ENCODE measurements around the gene LMNB1. TPM values are rescaled to one million over a fixed set of nuclear protein-coding genes. Genes with fewer than 3 reads are reported as not detected.

Gene LMNB1
- total RNA-seq, 1 experiment from 2014 or later = 150 TPM

DNA sequence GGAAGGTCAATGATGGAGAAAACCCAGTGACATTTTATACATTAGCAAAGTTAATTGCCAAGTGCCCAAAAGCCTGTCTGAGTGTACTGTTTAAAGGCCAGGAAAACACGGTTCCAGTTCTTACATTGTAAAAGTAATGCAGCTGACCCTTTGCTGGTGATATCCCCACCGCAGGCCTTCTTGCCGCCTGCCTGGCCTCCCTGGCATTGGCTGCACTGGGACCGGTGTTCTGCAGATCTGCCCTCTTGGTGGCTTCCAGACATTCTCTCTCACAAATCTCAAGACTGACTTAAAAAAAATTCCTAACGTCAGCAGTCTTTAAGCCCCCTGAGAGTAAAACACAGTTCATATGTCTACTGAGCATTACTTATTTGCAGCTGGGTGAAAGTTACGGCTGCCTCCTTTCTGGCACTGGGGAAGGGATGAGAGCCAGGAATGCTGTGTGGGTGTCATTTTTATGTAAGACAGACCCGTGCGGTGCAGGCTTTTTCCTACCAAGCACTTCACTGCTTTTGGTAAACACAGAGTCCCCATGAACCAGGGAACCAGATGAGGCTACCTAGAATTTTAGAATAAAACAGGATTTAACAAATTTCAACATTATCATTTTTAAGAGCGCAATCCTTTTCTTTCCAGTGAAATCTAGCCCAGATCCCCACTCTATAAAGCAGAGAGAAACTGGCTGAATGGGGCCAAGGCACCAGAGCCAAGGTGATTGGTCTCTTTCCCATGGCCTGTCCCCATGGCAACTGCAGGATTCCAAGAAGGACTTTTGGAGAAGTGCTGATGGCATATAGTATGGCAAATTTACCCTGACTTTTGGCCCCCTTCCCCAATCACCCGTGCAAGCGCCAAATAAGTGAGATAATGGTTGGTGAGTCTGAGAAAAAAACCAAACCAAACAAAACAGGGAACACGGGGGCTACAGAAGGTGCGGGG, 80.8 kb downstream of the LMNB1 start:
- no peak overlapping the region for H3K9ac ChIP-seq (ENCODE audit: low read length)
- POLR2A ChIA-PET = no interaction called here
- DNase-seq (ENCODE audit: low read depth, low spot score) (no peak), ATAC-seq (no peak)
- RAD21 ChIA-PET (ENCODE audit: low non-redundant PET in 1 of 2, low total read pairs in 2 of 2, uncharacterized antibody in 2 of 2, unreplicated experiment in 2 of 2) = no interaction called here
- no peak overlapping the region for H3K27ac ChIP-seq (ENCODE audit: low read depth, low read length)
- H3K36me3 ChIP-seq (ENCODE audit: control insufficient read depth in 1 of 2, insufficient read depth in 2 of 2, low read length in 2 of 2) = no peaks in the 10 kb centered on the region; a peak in 1 of 4 replicates
- no TSS peak for BruUV-seq (replicated peaks)
- H3K9me2 ChIP-seq (ENCODE audit: insufficient read depth) = no peaks in the 10 kb centered on the region
- no peak overlapping the region for H2AFZ ChIP-seq (ENCODE audit: low read depth, low read length, poor library complexity, severe bottlenecking)
- TF ChIP-seq POLR2AphosphoS5 (IDR thresholded peaks at IDR 0.05; ENCODE audit: low read depth, low read length) (no peak), CEBPB (IDR thresholded peaks at IDR 0.05; ENCODE audit: low read depth) (no peak), EGR1 (IDR thresholded peaks at IDR 0.05; ENCODE audit: low read depth) (no peak)
- TF ChIP-seq, protein P1, sequence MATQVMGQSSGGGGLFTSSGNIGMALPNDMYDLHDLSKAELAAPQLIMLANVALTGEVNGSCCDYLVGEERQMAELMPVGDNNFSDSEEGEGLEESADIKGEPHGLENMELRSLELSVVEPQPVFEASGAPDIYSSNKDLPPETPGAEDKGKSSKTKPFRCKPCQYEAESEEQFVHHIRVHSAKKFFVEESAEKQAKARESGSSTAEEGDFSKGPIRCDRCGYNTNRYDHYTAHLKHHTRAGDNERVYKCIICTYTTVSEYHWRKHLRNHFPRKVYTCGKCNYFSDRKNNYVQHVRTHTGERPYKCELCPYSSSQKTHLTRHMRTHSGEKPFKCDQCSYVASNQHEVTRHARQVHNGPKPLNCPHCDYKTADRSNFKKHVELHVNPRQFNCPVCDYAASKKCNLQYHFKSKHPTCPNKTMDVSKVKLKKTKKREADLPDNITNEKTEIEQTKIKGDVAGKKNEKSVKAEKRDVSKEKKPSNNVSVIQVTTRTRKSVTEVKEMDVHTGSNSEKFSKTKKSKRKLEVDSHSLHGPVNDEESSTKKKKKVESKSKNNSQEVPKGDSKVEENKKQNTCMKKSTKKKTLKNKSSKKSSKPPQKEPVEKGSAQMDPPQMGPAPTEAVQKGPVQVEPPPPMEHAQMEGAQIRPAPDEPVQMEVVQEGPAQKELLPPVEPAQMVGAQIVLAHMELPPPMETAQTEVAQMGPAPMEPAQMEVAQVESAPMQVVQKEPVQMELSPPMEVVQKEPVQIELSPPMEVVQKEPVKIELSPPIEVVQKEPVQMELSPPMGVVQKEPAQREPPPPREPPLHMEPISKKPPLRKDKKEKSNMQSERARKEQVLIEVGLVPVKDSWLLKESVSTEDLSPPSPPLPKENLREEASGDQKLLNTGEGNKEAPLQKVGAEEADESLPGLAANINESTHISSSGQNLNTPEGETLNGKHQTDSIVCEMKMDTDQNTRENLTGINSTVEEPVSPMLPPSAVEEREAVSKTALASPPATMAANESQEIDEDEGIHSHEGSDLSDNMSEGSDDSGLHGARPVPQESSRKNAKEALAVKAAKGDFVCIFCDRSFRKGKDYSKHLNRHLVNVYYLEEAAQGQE (IDR thresholded peaks at IDR 0.05; ENCODE audit: low read depth) = no peak
- intact Hi-C loops (cut with micrococcal nuclease) = no loop called here
- no peaks in the 10 kb centered on the region for H4K20me1 ChIP-seq (ENCODE audit: insufficient read depth)
- CTCF ChIA-PET = no interaction called here
- H3K79me2 ChIP-seq (ENCODE audit: insufficient read depth, low read length) = no peaks in the 10 kb centered on the region
- H3K9me3 ChIP-seq (ENCODE audit: control insufficient read depth in 1 of 2, insufficient read depth in 1 of 2, low read depth in 1 of 2, low read length in 2 of 2) = no peaks in the 10 kb centered on the region
- H3K4me1 ChIP-seq (ENCODE audit: control insufficient read depth in 1 of 2, insufficient read depth in 2 of 2, low read length in 2 of 2) = no peaks in the 10 kb centered on the region
- no peak overlapping the region for H3K4me3 ChIP-seq (replicated peaks in 1 of 2; ENCODE audit: low read depth in 1 of 2, low read length in 2 of 2)
- no peaks in the 10 kb centered on the region for H3K27me3 ChIP-seq (ENCODE audit: insufficient read depth, low read length)
- no peak overlapping the region for H3K4me2 ChIP-seq (ENCODE audit: low read length)

GRCh38 chr5:126858441-126858840, 81.5 kb downstream of the LMNB1 start:
- no peak overlapping the region for H2AFZ ChIP-seq (ENCODE audit: low read depth, low read length, poor library complexity, severe bottlenecking)
- no peak overlapping the region for H3K4me3 ChIP-seq (replicated peaks in 1 of 2; ENCODE audit: low read depth in 1 of 2, low read length in 2 of 2)
- H3K27me3 ChIP-seq (ENCODE audit: insufficient read depth, low read length) = no peaks in the 10 kb centered on the region
- ATAC-seq (no peak), DNase-seq (ENCODE audit: low read depth, low spot score) (no peak)
- H3K9me2 ChIP-seq (ENCODE audit: insufficient read depth) = no peaks in the 10 kb centered on the region
- H3K79me2 ChIP-seq (ENCODE audit: insufficient read depth, low read length) = no peaks in the 10 kb centered on the region
- POLR2A ChIA-PET = no interaction called here
- no peak overlapping the region for H3K9ac ChIP-seq (ENCODE audit: low read length)
- BruUV-seq (replicated peaks) = no TSS peak
- H3K36me3 ChIP-seq (ENCODE audit: control insufficient read depth in 1 of 2, insufficient read depth in 2 of 2, low read length in 2 of 2) = no peaks in the 10 kb centered on the region; a peak in 1 of 4 replicates
- no peaks in the 10 kb centered on the region for H3K9me3 ChIP-seq (ENCODE audit: control insufficient read depth in 1 of 2, insufficient read depth in 1 of 2, low read depth in 1 of 2, low read length in 2 of 2)
- H3K4me1 ChIP-seq (ENCODE audit: control insufficient read depth in 1 of 2, insufficient read depth in 2 of 2, low read length in 2 of 2) = no peaks in the 10 kb centered on the region
- no peak overlapping the region for H3K4me2 ChIP-seq (ENCODE audit: low read length)
- RAD21 ChIA-PET (ENCODE audit: low non-redundant PET in 1 of 2, low total read pairs in 2 of 2, uncharacterized antibody in 2 of 2, unreplicated experiment in 2 of 2) = no interaction called here
- CTCF ChIA-PET = no interaction called here
- no peaks in the 10 kb centered on the region for H4K20me1 ChIP-seq (ENCODE audit: insufficient read depth)
- intact Hi-C loops (cut with micrococcal nuclease) = no loop called here
- H3K27ac ChIP-seq (ENCODE audit: low read depth, low read length) = no peak overlapping the region
- no peak for TF ChIP-seq EGR1 (IDR thresholded peaks at IDR 0.05; ENCODE audit: low read depth)
- TF ChIP-seq, protein P2, sequence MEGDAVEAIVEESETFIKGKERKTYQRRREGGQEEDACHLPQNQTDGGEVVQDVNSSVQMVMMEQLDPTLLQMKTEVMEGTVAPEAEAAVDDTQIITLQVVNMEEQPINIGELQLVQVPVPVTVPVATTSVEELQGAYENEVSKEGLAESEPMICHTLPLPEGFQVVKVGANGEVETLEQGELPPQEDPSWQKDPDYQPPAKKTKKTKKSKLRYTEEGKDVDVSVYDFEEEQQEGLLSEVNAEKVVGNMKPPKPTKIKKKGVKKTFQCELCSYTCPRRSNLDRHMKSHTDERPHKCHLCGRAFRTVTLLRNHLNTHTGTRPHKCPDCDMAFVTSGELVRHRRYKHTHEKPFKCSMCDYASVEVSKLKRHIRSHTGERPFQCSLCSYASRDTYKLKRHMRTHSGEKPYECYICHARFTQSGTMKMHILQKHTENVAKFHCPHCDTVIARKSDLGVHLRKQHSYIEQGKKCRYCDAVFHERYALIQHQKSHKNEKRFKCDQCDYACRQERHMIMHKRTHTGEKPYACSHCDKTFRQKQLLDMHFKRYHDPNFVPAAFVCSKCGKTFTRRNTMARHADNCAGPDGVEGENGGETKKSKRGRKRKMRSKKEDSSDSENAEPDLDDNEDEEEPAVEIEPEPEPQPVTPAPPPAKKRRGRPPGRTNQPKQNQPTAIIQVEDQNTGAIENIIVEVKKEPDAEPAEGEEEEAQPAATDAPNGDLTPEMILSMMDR (IDR thresholded peaks at IDR 0.05 in 2 of 3, conservative IDR thresholded peaks at IDR 0.05 in 1 of 3; ENCODE audit: borderline replicate concordance in 1 of 3, insufficient read depth in 1 of 3, low read depth in 2 of 3, low read length in 2 of 3) = no peak
- TF ChIP-seq EZH2phosphoT487 (IDR thresholded peaks at IDR 0.05; ENCODE audit: borderline replicate concordance) = no peak
- TF ChIP-seq POLR2A (IDR thresholded peaks at IDR 0.05; ENCODE audit: borderline replicate concordance, extremely low read depth, insufficient read depth, insufficient read length) = no peak
- TF ChIP-seq ATF3 (IDR thresholded peaks at IDR 0.05) = no peak
- no peak for TF ChIP-seq YY1 (IDR thresholded peaks at IDR 0.05; ENCODE audit: extremely low read depth, insufficient replicate concordance, low read depth, low read length)
- no peak for TF ChIP-seq SRF (IDR thresholded peaks at IDR 0.05; ENCODE audit: low read depth)
- no peak for TF ChIP-seq ELF1 (IDR thresholded peaks at IDR 0.05; ENCODE audit: borderline replicate concordance, low read depth)
- TF ChIP-seq MAX (IDR thresholded peaks at IDR 0.05) = no peak
